ENCODE data around the gene GTF2F2. TPM values are rescaled to one million over a fixed set of nuclear protein-coding genes. Genes with fewer than 3 reads are reported as not detected.

Gene GTF2F2
- total RNA-seq, 2 donors from 2014 or later: 17.4 to 19.0 TPM

- DNase-seq: no peak
- intact Hi-C loops (cut with DNase I, micrococcal nuclease): no loop called here
- ATAC-seq: no peak
These were observed 6.8 kb upstream of the GTF2F2 start for GRCh38 chr13:45113233-45114224.

GRCh38 chr13:45119469-45119990 is 780 bp upstream of the GTF2F2 start:
- ATAC-seq (peak; percentile 41), DNase-seq (peak in 1 of 2 donors; percentile 36)
- intact Hi-C loops (cut with DNase I, micrococcal nuclease): no loop called here

- intact Hi-C loops (cut with DNase I, micrococcal nuclease): no loop called here
- ATAC-seq: peak; percentile 17
- DNase-seq: no peak
These were observed 889 bp downstream of the GTF2F2 start for GRCh38 chr13:45120967-45121831.

DNA sequence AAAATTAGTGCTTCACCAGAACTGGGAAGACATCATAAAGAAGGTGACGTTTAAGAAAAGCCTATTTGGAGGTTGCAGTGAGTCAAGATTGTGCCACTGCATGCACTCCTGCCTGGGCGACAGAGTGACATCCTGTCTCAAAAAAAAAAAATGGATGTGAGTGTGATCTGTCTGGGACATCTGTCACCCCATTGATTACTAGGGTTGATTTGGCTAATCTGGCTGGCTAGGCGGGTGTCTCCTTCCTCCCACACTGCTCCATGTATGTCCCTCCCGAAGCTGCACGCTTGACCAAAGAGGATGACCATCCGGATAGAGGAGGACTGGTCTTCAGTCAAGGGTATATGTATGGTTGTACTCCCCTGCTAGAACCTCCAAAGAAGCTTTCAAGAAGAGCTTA is 2.6 kb downstream of the GTF2F2 start:
- DNase-seq (no peak), ATAC-seq (no peak)
- intact Hi-C loops (cut with DNase I, micrococcal nuclease): no loop called here

DNA sequence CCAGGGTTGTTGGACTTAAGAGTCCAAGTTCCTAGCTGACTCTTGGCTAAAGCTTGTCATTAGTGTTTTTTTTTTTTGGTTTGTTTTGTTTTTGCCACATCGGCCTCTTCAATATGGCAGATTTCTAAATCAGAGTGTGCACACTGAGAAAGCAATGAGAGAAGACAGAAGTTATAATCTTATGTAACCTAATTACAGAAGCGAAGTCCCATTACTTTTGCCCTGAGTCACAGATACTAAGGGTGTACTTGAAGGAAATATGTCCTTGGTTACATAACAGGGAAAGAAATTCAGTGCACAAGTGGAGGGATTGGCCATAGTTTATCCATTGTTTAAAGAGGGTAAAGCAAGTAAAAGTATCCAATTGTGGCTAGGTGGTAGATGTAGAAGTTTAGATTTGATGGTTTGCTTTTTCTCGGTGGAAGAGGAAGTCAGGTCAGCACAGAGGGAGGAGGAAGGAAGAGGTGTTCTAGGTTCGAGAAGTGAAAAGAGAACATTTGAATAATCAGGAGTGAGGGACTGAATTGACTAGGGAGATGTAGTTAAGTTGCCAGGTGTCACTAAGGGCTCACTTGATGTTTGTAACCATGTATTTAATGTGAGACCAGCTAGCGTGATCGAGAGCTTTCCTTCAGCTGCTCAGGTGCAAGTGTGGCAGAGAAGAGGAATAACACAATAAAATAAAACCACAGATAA is 12.2 kb downstream of the GTF2F2 start:
- ATAC-seq (no peak), DNase-seq (no peak)
- intact Hi-C loops (cut with DNase I, micrococcal nuclease): no loop called here

DNA sequence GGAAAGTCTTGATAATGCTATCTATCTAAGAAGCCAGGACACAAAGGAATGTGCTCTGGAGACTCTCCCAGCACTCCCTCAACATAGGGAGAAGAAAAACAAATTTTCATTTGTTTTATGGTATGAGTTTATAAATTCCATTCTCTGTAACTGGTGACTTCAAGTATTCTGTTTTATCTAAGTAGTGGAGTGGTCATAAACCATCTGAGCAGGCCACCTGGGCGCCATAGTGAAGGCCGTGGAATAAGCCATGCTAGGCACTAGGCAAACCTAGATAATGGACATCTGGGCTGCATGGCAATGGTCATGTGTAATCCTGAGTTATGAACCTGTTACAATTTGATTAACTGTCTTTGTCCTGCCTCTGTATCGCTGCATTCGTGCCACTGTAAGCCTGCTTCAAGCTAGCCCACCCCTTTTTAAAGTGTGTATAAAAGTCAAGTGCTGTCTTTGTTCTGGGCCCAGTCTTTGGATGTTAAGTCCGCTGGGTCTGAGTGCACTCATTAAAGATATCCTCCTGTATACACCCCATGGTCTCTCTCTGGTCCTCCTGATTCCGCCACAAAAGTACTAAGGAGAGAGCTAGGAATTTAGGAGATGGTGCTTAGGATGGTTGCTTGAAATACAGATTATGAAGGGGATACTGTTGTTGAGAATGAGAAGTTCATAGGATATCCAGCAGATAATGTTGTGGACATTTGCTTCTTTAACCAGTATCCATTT is 13.2 kb downstream of the GTF2F2 start:
- DNase-seq (no peak), ATAC-seq (no peak)
- intact Hi-C loops (cut with DNase I, micrococcal nuclease): no loop called here

GRCh38 chr13:45136741-45137504 is 16.6 kb downstream of the GTF2F2 start:
- DNase-seq (no peak), ATAC-seq (no peak)
- intact Hi-C loops (cut with DNase I, micrococcal nuclease): no loop called here

GRCh38 chr13:45137526-45137925 is 17.2 kb downstream of the GTF2F2 start:
- intact Hi-C loops (cut with DNase I, micrococcal nuclease): no loop called here
- ATAC-seq (no peak), DNase-seq (no peak)

GRCh38 chr13:45138282-45138681 is 18.0 kb downstream of the GTF2F2 start:
- no peak for DNase-seq
- intact Hi-C loops (cut with DNase I, micrococcal nuclease): no loop called here
- ATAC-seq: no peak

DNA sequence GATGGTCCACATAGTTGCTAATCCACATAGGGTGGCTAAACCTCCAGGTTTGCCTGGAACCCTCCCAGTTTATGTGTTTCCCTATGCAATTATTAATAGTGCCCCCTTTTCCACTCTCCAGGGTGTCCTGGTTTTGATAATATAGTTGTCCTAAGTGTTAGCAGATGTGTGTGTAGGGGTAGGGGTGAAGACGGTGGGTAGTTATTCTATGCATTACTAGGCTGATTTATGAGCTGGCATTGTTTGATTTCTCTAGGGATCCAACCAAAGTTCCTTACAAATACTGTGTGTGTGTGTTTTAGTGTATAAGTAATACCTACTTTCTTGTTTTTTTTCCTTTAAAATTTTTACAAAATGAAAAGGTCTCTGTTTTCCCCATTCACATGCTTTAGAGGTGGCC is 21.1 kb downstream of the GTF2F2 start:
- intact Hi-C loops (cut with DNase I, micrococcal nuclease): no loop called here
- DNase-seq (no peak), ATAC-seq (no peak)

GRCh38 chr13:45142440-45143345 is 22.4 kb downstream of the GTF2F2 start:
- intact Hi-C loops (cut with DNase I, micrococcal nuclease): no loop called here
- ATAC-seq (peak; percentile 17), DNase-seq (no peak)

- no peak for ATAC-seq
- intact Hi-C loops (cut with DNase I, micrococcal nuclease): no loop called here
- DNase-seq: no peak
These were observed 23.0 kb downstream of the GTF2F2 start for GRCh38 chr13:45143346-45143751.

DNA sequence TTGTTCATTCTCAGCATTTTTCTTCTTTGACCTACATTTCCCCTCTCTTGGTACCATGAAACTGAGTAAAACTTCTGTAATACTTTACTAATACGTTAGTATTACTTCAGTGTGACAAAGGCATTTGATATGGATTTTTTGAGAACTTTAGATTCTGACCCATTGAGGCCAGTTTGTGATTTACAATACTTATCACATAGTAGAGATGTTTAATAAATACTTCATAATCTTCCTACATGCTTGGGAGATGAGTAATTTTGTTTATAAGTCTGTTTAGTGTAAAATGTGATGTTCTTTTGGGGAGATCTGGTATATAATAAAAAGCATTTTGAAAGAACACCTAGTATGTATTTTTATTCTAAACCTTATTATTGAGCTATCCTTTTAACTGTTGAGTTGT is 29.7 kb downstream of the GTF2F2 start:
- DNase-seq: no peak
- ATAC-seq: no peak
- intact Hi-C loops (cut with DNase I, micrococcal nuclease): no loop called here

DNA sequence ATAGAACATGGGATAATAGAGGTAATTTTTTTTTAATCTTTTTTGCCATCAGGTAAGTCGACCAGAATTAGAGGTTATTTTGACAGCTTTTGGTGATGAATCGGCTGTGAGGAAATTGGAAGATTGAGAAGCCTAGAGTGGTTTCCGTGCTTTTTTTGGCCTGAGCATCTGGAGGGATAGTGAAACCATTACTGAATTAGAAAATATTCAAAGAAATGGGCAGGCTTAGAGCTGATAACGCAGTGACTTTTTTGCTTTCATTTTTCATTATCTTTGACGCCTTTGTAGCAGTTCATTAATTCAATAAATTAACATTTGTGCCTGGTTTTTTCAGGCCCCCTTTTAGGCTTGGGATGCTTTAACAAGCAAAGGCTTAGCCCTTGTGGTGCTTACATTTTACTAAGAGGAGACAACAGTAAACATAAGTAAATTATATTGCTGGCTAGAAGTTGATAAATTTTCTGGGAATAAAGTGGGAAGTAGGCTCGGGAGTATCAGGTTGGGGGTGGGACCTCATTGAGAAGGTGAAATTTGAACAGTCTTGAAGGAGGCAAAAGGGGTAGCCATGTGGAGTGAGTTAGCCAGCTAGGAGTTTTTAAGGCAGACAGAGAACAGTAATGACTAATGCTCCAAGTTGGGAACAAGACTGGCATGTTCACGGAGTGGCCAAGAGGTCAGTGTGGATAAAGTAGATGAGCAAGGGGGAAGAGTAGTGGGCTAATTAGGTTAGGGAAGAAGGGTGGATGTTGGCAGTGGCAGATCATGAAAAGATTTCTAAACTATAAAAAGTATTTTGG is 36.5 kb downstream of the GTF2F2 start:
- no peak for DNase-seq
- intact Hi-C loops (cut with DNase I, micrococcal nuclease): no loop called here
- no peak for ATAC-seq

- DNase-seq (no peak), ATAC-seq (peak; percentile 74)
- intact Hi-C loops (cut with DNase I, micrococcal nuclease): no loop called here
These were observed 41.9 kb downstream of the GTF2F2 start for GRCh38 chr13:45162194-45162593.

DNA sequence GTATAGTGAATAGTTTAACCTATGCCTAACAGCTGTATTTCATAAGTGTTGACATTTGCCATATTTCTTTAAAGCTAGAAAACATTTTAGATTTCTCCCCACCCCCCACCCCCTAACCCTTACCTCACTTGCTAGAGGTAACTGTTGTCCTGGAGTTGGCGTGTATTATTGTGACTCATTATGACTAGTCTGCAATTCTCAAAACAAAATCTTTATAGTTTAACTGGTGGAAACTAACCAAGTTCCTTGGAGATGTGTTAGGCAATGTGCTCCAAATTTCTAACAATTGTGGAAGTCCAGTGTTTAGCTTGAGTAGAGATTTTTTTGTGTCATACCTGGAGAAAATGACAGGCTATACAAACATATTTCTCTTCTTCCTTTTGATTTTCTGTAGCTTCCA is 42.5 kb downstream of the GTF2F2 start:
- no peak for DNase-seq
- intact Hi-C loops (cut with DNase I, micrococcal nuclease): no loop called here
- ATAC-seq: peak; percentile 54

Measured in left colon (tissue), 2 donors.